HepG2 (cell line): ENCODE data around the gene TXN2. TPM values are rescaled to one million over a fixed set of nuclear protein-coding genes. Genes with fewer than 3 reads are reported as not detected.
A peak's percentile ranks its signal among the peaks of the same experiment; 100 is the strongest.

Experiments used
- CCAR2 ChIP-seq: fragments of 200-400 bp; formaldehyde crosslinking; optimal IDR thresholded peaks from 2 replicates; pipeline ENCODE3; 2018; ENCODE audit warnings: low read depth, mild to moderate bottlenecking, low read length, moderate library complexity
- GLI4 ChIP-seq: sonication (generic); formaldehyde crosslinking; IDR thresholded peaks from 2 replicates; pipeline ENCODE4 v1.5.1; 2020; ENCODE audit warnings: missing genetic modification reagents, mild to moderate bottlenecking, moderate library complexity, borderline replicate concordance
- HOXA5 ChIP-seq: sonication (generic); formaldehyde crosslinking; IDR thresholded peaks from 2 replicates; pipeline ENCODE4 v1.4.0; 2020; ENCODE audit warnings: missing genetic modification reagents
- KAT2B ChIP-seq: fragments of 150-350 bp; IDR thresholded peaks from 2 replicates; pipeline ENCODE4 v1.6.1; 2014; ENCODE audit warnings: low read depth, low read length, borderline replicate concordance
- KLF6 ChIP-seq: IDR thresholded peaks from 2 replicates; pipeline ENCODE4 v1.8.0; 2016; ENCODE audit warnings: missing biosample characterization, missing genetic modification reagents
- MAFK ChIP-seq, 2 experiments: IDR thresholded peaks in 1 of 2; conservative IDR thresholded peaks in 1 of 2; 2 replicates each; pipeline ENCODE4 v1.6.1; 2011; ENCODE audit warnings: improper control_type of control experiment in 2 of 2, low read length in 2 of 2
- NFKBIZ ChIP-seq: IDR thresholded peaks from 2 replicates; pipeline ENCODE4 v1.6.1; 2018; ENCODE audit warnings: missing genetic modification reagents, missing compliant biosample characterization
- REPIN1 ChIP-seq: sonication (generic); formaldehyde crosslinking; IDR thresholded peaks from 2 replicates; pipeline ENCODE4 v1.8.0; 2022; ENCODE audit warnings: missing genetic modification reagents, low read depth, mild to moderate bottlenecking, borderline replicate concordance
- RFX1 ChIP-seq: fragments of 450-650 bp; IDR thresholded peaks from 2 replicates; pipeline ENCODE4 v1.6.1; 2017
- SALL1 ChIP-seq: sonication (generic); formaldehyde crosslinking; IDR thresholded peaks from 2 replicates; pipeline ENCODE4 v1.8.0; 2022; ENCODE audit warnings: mild to moderate bottlenecking, missing genetic modification reagents
- ZFP36 ChIP-seq: fragments of 150-350 bp; IDR thresholded peaks from 2 replicates; pipeline ENCODE4 v1.6.1; 2018; ENCODE audit warnings: borderline replicate concordance, low read length, low read depth; ENCODE audit not compliant: partially characterized antibody
- ZNF678 ChIP-seq: sonication (generic); formaldehyde crosslinking; IDR thresholded peaks from 2 replicates; pipeline ENCODE4 v1.4.0; 2020; ENCODE audit warnings: mild to moderate bottlenecking, missing genetic modification reagents
- ZNF768 ChIP-seq: sonication (generic); formaldehyde crosslinking; IDR thresholded peaks from 2 replicates; pipeline ENCODE4 v1.4.0; 2020; ENCODE audit warnings: missing genetic modification reagents
- ZNF841 ChIP-seq: sonication (generic); formaldehyde crosslinking; IDR thresholded peaks from 2 replicates; pipeline ENCODE4 v1.8.1; 2023; ENCODE audit warnings: missing genetic modification reagents, borderline replicate concordance
- ZSCAN9 ChIP-seq: IDR thresholded peaks from 2 replicates; pipeline ENCODE4 v1.6.1; 2016; ENCODE audit warnings: borderline replicate concordance
- polyA plus RNA-seq, 8 experiments: library from polyadenylated mRNA; depleted of rRNA in 3 of 8; stranded (reverse) in 7 of 8; unstranded in 1 of 8; fragments of >200 nt; fragmentation: Illumina TruSeq in 4 of 8; extraction: Trizol in 4 of 8; gene quantifications; 2 replicates each; pipeline versions ENCODE4 v1.2.1 to v1.2.3, GENCODE V29; 2011 to 2016; ENCODE audit warnings: low read depth in 4 of 8, missing spikeins in 1 of 8, mixed read lengths in 1 of 8; ENCODE audit not compliant: insufficient read depth in 1 of 8
- total RNA-seq, 5 experiments: library from RNA; depleted of rRNA; stranded (reverse); fragments of >200 nt; fragmentation: Illumina TruSeq; extraction: Trizol; gene quantifications; 2 replicates each; pipeline ENCODE4 v1.2.3, GENCODE V29; 2016; ENCODE audit warnings: low read depth in 1 of 5
- TF ChIP-seq, protein P1 (sequence below), 2 experiments: sonication (generic) in 1 of 2; formaldehyde crosslinking in 1 of 2; IDR thresholded peaks; 2 replicates each; pipeline versions ENCODE4 v1.6.1 to v1.9.0; 2014 to 2022; ENCODE audit warnings: antibody characterized with exemption in 1 of 2, borderline replicate concordance in 1 of 2, inconsistent platforms in 1 of 2, low read depth in 1 of 2, missing genetic modification reagents in 1 of 2
- TF ChIP-seq, protein P2 (sequence below): IDR thresholded peaks from 2 replicates; pipeline ENCODE4 v1.6.1; 2016; ENCODE audit warnings: low read depth
- TF ChIP-seq, protein P3 (sequence below): sonication (generic); formaldehyde crosslinking; IDR thresholded peaks from 2 replicates; pipeline ENCODE4 v1.4.0; 2020; ENCODE audit warnings: mild to moderate bottlenecking, missing genetic modification reagents
- TF ChIP-seq, protein P4 (sequence below): sonication (generic); formaldehyde crosslinking; IDR thresholded peaks from 2 replicates; pipeline ENCODE4 v1.5.1; 2020; ENCODE audit warnings: mild to moderate bottlenecking, missing genetic modification reagents, borderline replicate concordance

The TXN2 gene
- total and polyA plus RNA-seq, 2 of the 13 experiments (the other 11 are each of a cell fraction or from before 2014, with no cell fraction given) = 41.4 to 109 TPM

DNA sequence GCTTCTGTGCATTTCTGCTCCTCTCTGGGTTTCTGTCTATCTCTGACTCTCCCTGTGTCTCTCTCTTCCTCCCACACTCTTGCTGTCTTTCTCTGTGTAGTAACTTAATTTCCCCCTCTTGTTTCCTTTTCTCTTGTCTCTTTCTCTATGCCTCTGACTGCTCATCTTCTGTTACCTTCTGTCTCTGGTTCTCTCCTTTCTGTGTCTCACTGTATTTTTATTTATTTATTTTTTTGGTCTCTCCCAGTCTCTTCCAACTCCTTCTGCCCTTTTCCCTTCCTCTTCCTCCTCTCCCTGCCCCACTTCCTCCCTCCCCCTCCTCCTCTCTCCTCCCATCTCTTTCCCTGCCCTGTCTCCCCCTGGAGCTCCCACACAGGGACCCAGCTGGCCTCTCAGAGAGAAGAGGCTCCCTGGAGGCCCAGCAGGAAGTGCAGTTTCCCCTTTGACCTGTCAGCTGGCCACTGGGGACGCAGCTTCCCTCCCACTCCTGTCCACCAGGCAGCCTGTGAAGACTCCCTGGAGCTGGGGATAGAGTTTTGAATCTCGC, 55.4 kb downstream of the TXN2 start (continued):
- TF ChIP-seq, protein P1, sequence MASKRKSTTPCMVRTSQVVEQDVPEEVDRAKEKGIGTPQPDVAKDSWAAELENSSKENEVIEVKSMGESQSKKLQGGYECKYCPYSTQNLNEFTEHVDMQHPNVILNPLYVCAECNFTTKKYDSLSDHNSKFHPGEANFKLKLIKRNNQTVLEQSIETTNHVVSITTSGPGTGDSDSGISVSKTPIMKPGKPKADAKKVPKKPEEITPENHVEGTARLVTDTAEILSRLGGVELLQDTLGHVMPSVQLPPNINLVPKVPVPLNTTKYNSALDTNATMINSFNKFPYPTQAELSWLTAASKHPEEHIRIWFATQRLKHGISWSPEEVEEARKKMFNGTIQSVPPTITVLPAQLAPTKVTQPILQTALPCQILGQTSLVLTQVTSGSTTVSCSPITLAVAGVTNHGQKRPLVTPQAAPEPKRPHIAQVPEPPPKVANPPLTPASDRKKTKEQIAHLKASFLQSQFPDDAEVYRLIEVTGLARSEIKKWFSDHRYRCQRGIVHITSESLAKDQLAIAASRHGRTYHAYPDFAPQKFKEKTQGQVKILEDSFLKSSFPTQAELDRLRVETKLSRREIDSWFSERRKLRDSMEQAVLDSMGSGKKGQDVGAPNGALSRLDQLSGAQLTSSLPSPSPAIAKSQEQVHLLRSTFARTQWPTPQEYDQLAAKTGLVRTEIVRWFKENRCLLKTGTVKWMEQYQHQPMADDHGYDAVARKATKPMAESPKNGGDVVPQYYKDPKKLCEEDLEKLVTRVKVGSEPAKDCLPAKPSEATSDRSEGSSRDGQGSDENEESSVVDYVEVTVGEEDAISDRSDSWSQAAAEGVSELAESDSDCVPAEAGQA (IDR thresholded peaks at IDR 0.05; ENCODE audit: low read depth) = no peak
- TF ChIP-seq, protein P1 (CRISPR knock-in tag; IDR thresholded peaks at IDR 0.05; ENCODE audit: borderline replicate concordance) = no peak
- TF ChIP-seq KAT2B (no peak), NFKBIZ (CRISPR knock-in tag) (no peak), CCAR2 (peak; percentile 88), ZSCAN9 (CRISPR knock-in tag) (no peak), RFX1 (no peak), MAFK (conservative IDR thresholded peaks at IDR 0.05 in 1 of 2, IDR thresholded peaks at IDR 0.05 in 1 of 2; ENCODE audit: low read length in 2 of 2) (no peak), GLI4 (no peak), SALL1 (CRISPR knock-in tag) (peak; percentile 75), ZNF768 (CRISPR knock-in tag) (no peak), ZNF678 (CRISPR knock-in tag) (no peak), ZFP36 (no peak), KLF6 (no peak), HOXA5 (CRISPR knock-in tag) (no peak), REPIN1 (CRISPR knock-in tag) (no peak), ZNF841 (CRISPR knock-in tag) (no peak)
- TF ChIP-seq, protein P2, sequence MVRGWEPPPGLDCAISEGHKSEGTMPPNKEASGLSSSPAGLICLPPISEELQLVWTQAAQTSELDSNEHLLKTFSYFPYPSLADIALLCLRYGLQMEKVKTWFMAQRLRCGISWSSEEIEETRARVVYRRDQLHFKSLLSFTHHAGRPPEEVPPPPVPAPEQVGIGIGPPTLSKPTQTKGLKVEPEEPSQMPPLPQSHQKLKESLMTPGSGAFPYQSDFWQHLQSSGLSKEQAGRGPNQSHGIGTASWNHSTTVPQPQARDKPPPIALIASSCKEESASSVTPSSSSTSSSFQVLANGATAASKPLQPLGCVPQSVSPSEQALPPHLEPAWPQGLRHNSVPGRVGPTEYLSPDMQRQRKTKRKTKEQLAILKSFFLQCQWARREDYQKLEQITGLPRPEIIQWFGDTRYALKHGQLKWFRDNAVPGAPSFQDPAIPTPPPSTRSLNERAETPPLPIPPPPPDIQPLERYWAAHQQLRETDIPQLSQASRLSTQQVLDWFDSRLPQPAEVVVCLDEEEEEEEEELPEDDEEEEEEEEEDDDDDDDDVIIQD = no peak
- TF ChIP-seq, protein P3, sequence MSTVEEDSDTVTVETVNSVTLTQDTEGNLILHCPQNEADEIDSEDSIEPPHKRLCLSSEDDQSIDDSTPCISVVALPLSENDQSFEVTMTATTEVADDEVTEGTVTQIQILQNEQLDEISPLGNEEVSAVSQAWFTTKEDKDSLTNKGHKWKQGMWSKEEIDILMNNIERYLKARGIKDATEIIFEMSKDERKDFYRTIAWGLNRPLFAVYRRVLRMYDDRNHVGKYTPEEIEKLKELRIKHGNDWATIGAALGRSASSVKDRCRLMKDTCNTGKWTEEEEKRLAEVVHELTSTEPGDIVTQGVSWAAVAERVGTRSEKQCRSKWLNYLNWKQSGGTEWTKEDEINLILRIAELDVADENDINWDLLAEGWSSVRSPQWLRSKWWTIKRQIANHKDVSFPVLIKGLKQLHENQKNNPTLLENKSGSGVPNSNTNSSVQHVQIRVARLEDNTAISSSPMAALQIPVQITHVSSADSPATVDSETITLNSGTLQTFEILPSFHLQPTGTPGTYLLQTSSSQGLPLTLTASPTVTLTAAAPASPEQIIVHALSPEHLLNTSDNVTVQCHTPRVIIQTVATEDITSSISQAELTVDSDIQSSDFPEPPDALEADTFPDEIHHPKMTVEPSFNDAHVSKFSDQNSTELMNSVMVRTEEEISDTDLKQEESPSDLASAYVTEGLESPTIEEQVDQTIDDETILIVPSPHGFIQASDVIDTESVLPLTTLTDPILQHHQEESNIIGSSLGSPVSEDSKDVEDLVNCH = no peak
- TF ChIP-seq, protein P4, sequence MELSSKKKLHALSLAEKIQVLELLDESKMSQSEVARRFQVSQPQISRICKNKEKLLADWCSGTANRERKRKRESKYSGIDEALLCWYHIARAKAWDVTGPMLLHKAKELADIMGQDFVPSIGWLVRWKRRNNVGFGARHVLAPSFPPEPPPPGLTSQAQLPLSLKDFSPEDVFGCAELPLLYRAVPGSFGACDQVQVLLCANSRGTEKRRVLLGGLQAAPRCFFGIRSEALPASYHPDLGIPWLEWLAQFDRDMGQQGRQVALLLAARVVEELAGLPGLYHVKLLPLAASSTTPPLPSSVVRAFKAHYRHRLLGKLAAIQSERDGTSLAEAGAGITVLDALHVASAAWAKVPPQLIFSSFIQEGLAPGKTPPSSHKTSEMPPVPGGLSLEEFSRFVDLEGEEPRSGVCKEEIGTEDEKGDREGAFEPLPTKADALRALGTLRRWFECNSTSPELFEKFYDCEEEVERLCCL (CRISPR knock-in tag) = no peak
